Upper lobe of left lung (tissue), 4 donors: Measurements from ENCODE around the gene PXN.

Source experiments
- CTCF ChIP-seq, 6 experiments: fragments of 450-650 bp in 4 of 6; fragments of 200-600 bp in 2 of 6; sonication (generic) in 2 of 6; IDR thresholded peaks; one replicate each; pipeline ENCODE4 v1.5.1; 2016 to 2019; ENCODE audit warnings: antibody characterized with exemption in 6 of 6
- POLR2AphosphoS5 ChIP-seq, 2 donors: sonication (generic); formaldehyde crosslinking; IDR thresholded peaks; one replicate each; pipeline ENCODE4 v1.5.1; 2017; ENCODE audit warnings: antibody characterized with exemption in 2 of 2

- TF ChIP-seq POLR2AphosphoS5 (IDR thresholded peaks at IDR 0.05) (no peak), CTCF (IDR thresholded peaks at IDR 0.05) (no peak)
These were observed 97.9 kb downstream of the PXN start for GRCh38 chr12:120167529-120168095.
